NCI-H1105 treated with DMSO at 0.1 percent for 48 hours (cell line): ENCODE results near the gene CACNA2D4.

Experiments used
- DNase-seq: peaks from one replicate; lab custom pipeline; 2025; lab: John Stamatoyannopoulos, UW

Gene CACNA2D4

GRCh38 chr12:1815108-1815507 lies 103.3 kb downstream of the CACNA2D4 start:
- no peak for DNase-seq

- DNase-seq = no peak
Observed at GRCh38 chr12:1814266-1814665, 104.2 kb downstream of the CACNA2D4 start.

- no peak for DNase-seq
Observed at GRCh38 chr12:1812650-1813302, 105.7 kb downstream of the CACNA2D4 start.

- DNase-seq = no peak
Observed at GRCh38 chr12:1811948-1812291, 106.5 kb downstream of the CACNA2D4 start.

- no peak for DNase-seq
Observed at GRCh38 chr12:1811281-1811947, 107.0 kb downstream of the CACNA2D4 start.

GRCh38 chr12:1810931-1811280 lies 107.5 kb downstream of the CACNA2D4 start:
- DNase-seq = no peak

- DNase-seq = no peak
Observed at GRCh38 chr12:1810201-1810930, 108.1 kb downstream of the CACNA2D4 start.

- no peak for DNase-seq
Observed at GRCh38 chr12:1809591-1810190, 108.8 kb downstream of the CACNA2D4 start.

GRCh38 chr12:1808798-1809480 lies 109.5 kb downstream of the CACNA2D4 start:
- DNase-seq = no peak

GRCh38 chr12:1808036-1808797 lies 110.2 kb downstream of the CACNA2D4 start:
- DNase-seq = no peak

- DNase-seq = no peak
Observed at GRCh38 chr12:1807087-1807860, 111.2 kb downstream of the CACNA2D4 start.

- DNase-seq = no peak
Observed at GRCh38 chr12:1806301-1807086, 112.0 kb downstream of the CACNA2D4 start.

GRCh38 chr12:1805441-1806081 lies 112.9 kb downstream of the CACNA2D4 start:
- DNase-seq = no peak

- peak; percentile 83 for DNase-seq
Observed at GRCh38 chr12:1804545-1805332, 113.7 kb downstream of the CACNA2D4 start.

GRCh38 chr12:1803736-1804135 lies 114.7 kb downstream of the CACNA2D4 start:
- no peak for DNase-seq

- no peak for DNase-seq
Observed at GRCh38 chr12:1801303-1801975, 117.0 kb downstream of the CACNA2D4 start.

- DNase-seq = no peak
Observed at GRCh38 chr12:1800401-1801302, 117.8 kb downstream of the CACNA2D4 start.
